Measurements from ENCODE around the gene SPEF2. TPM values are rescaled to one million over a fixed set of nuclear protein-coding genes. Genes with fewer than 3 reads are reported as not detected.

The SPEF2 gene
- total and polyA plus RNA-seq, 4 donors, result 0.42 to 4.5 (median 2.1) TPM

GRCh38 chr5:35847961-35848360, 230.3 kb downstream of the SPEF2 start:
- no peaks in the 10 kb centered on the region for H3K27me3 ChIP-seq (ENCODE audit: control insufficient read depth in 4 of 4, insufficient read depth in 4 of 4, low read length in 3 of 4)
- H3K4me1 ChIP-seq (ENCODE audit: control insufficient read depth in 4 of 4, insufficient read depth in 4 of 4, low read length in 3 of 4), result peaks cover 0 to 6% (median 0%) of the 10 kb centered on the region in 4 donors
- H3K9me3 ChIP-seq (ENCODE audit: control insufficient read depth in 4 of 4, low read length in 3 of 4), result peaks cover 0 to 6% (median under 1%) of the 10 kb centered on the region in 4 donors
- no peak overlapping the region for H3K9ac ChIP-seq (ENCODE audit: low read depth in 1 of 2, low read length in 2 of 2)
- WGBS, result 76% methylated on average over 3 of the region's 3 CpGs
- DNase-seq (ENCODE audit: low spot score), result no peak
- no peak overlapping the region for H3K27ac ChIP-seq (ENCODE audit: low read depth in 1 of 2, low read length in 2 of 2)
- TF ChIP-seq HNF4A (conservative IDR thresholded peaks at IDR 0.05) (no peak), RXRA (IDR thresholded peaks at IDR 0.05) (no peak), FOXA1 (IDR thresholded peaks at IDR 0.05) (no peak), TAF1 (conservative IDR thresholded peaks at IDR 0.05) (no peak), JUND (IDR thresholded peaks at IDR 0.05) (no peak), YY1 (IDR thresholded peaks at IDR 0.05) (no peak), RAD21 (IDR thresholded peaks at IDR 0.05) (no peak), NR2F2 (IDR thresholded peaks at IDR 0.05) (no peak), EGR1 (IDR thresholded peaks at IDR 0.05; ENCODE audit: low read depth in 2 of 2) (no peak), GABPA (IDR thresholded peaks at IDR 0.05 in 1 of 2, conservative IDR thresholded peaks at IDR 0.05 in 1 of 2) (no peak), FOXA2 (IDR thresholded peaks at IDR 0.05) (no peak), MAX (IDR thresholded peaks at IDR 0.05) (no peak), REST (IDR thresholded peaks at IDR 0.05) (no peak), HNF4G (IDR thresholded peaks at IDR 0.05) (no peak), SP1 (IDR thresholded peaks at IDR 0.05) (no peak)
- TF ChIP-seq, protein P1, sequence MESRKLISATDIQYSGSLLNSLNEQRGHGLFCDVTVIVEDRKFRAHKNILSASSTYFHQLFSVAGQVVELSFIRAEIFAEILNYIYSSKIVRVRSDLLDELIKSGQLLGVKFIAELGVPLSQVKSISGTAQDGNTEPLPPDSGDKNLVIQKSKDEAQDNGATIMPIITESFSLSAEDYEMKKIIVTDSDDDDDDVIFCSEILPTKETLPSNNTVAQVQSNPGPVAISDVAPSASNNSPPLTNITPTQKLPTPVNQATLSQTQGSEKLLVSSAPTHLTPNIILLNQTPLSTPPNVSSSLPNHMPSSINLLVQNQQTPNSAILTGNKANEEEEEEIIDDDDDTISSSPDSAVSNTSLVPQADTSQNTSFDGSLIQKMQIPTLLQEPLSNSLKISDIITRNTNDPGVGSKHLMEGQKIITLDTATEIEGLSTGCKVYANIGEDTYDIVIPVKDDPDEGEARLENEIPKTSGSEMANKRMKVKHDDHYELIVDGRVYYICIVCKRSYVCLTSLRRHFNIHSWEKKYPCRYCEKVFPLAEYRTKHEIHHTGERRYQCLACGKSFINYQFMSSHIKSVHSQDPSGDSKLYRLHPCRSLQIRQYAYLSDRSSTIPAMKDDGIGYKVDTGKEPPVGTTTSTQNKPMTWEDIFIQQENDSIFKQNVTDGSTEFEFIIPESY (IDR thresholded peaks at IDR 0.05), result no peak
- TF ChIP-seq, protein P2, sequence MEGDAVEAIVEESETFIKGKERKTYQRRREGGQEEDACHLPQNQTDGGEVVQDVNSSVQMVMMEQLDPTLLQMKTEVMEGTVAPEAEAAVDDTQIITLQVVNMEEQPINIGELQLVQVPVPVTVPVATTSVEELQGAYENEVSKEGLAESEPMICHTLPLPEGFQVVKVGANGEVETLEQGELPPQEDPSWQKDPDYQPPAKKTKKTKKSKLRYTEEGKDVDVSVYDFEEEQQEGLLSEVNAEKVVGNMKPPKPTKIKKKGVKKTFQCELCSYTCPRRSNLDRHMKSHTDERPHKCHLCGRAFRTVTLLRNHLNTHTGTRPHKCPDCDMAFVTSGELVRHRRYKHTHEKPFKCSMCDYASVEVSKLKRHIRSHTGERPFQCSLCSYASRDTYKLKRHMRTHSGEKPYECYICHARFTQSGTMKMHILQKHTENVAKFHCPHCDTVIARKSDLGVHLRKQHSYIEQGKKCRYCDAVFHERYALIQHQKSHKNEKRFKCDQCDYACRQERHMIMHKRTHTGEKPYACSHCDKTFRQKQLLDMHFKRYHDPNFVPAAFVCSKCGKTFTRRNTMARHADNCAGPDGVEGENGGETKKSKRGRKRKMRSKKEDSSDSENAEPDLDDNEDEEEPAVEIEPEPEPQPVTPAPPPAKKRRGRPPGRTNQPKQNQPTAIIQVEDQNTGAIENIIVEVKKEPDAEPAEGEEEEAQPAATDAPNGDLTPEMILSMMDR (IDR thresholded peaks at IDR 0.05; ENCODE audit: low read depth, low read length, missing input control), result no peak
- TF ChIP-seq, protein P3, sequence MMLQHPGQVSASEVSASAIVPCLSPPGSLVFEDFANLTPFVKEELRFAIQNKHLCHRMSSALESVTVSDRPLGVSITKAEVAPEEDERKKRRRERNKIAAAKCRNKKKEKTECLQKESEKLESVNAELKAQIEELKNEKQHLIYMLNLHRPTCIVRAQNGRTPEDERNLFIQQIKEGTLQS (IDR thresholded peaks at IDR 0.05), result no peak
- no peak overlapping the region for H3K4me3 ChIP-seq (ENCODE audit: low read depth in 1 of 3, low read length in 3 of 3)
- H3K36me3 ChIP-seq (ENCODE audit: control insufficient read depth in 4 of 4, insufficient read depth in 3 of 4, low read depth in 1 of 4, low read length in 3 of 4), result no peaks in the 10 kb centered on the region

All from liver (tissue), 9 donors.